Transverse colon (tissue), 4 donors: ENCODE data around the gene PRKCSH. TPM values are rescaled to one million over a fixed set of nuclear protein-coding genes. Genes with fewer than 3 reads are reported as not detected.
"Not testable (repeated sequence)": the region's sequence is repeated elsewhere in the genome, so short reads cannot be mapped to it uniquely, and the experiment has no call there.

Experiments used
- DNase-seq: peaks from one replicate; pipeline ENCODE4 v3.0.0-alpha.2; 2019
- H3K27ac ChIP-seq, 4 donors: fragments of 200-600 bp; sonication (generic); 2 replicates each; pipeline ENCODE4 v1.5.1; 2016 to 2018; ENCODE audit warnings: inconsistent platforms in 4 of 4
- H3K27me3 ChIP-seq: fragments of 200-600 bp; sonication (generic); 2 replicates; pipeline ENCODE4 v1.5.1; 2017; ENCODE audit warnings: inconsistent platforms
- H3K36me3 ChIP-seq, 4 donors: fragments of 200-600 bp; sonication (generic); 2 replicates each; pipeline ENCODE4 v1.5.1; 2017 to 2019; ENCODE audit warnings: inconsistent platforms in 4 of 4
- H3K4me1 ChIP-seq, 4 donors: fragments of 200-600 bp; sonication (generic); 2 replicates each; pipeline ENCODE4 v1.5.1; 2017 to 2020; ENCODE audit warnings: inconsistent platforms in 4 of 4
- H3K4me3 ChIP-seq, 4 donors: fragments of 200-600 bp; sonication (generic); 1 replicate in 1 of 4; 2 replicates in 3 of 4; pipeline versions ENCODE4 v1.5.1 to v1.6.1; 2017 to 2019; ENCODE audit warnings: inconsistent platforms in 4 of 4
- H3K9me3 ChIP-seq, 2 donors: fragments of 200-600 bp; sonication (generic); 2 replicates each; pipeline ENCODE4 v1.5.1; 2017 to 2019; ENCODE audit warnings: inconsistent platforms in 2 of 2
- EP300 ChIP-seq: sonication (generic); formaldehyde crosslinking; IDR thresholded peaks from one replicate; pipeline ENCODE4 v1.6.1; 2017; ENCODE audit warnings: antibody characterized with exemption, low read depth
- POLR2A ChIP-seq: fragments of 450-650 bp; IDR thresholded peaks from one replicate; pipeline ENCODE4 v1.6.1; 2016; ENCODE audit warnings: antibody characterized with exemption, mild to moderate bottlenecking, moderate library complexity
- POLR2AphosphoS5 ChIP-seq, 3 donors: sonication (generic); formaldehyde crosslinking; IDR thresholded peaks; one replicate each; pipeline ENCODE4 v1.6.1; 2016; ENCODE audit warnings: antibody characterized with exemption in 3 of 3
- WGBS, 2 donors: methylation state at CpG; one replicate each; pipeline ENCODE4 v1.1.5; 2018; ENCODE audit warnings: low coverage in 1 of 2; 5-methylcytosine and 5-hydroxymethylcytosine counted together
- in situ Hi-C, 4 donors: fragments of 200-750 bp; cut with MboI; loops; one replicate each; pipeline versions ENCODE4 v1.15.0 to v1.15.1; 2017; ENCODE audit warnings: low sequenced_read_pairs in 3 of 4, low pct_ligation_motif_present in 1 of 4, low pct_unique_long_range_greater_than_20kb in 1 of 4
- intact Hi-C: fragments of 100-400 bp; cut with DNase I; formaldehyde crosslinking; loops from one replicate; pipeline ENCODE4 v1.15.1; 2023; ENCODE audit warnings: low total_unique reads
- total RNA-seq, 4 donors: library from RNA; depleted of rRNA; stranded (reverse); fragments of >200 nt; gene quantifications; one replicate each; pipeline ENCODE4 v1.1.0, GENCODE V29; 2016
- TF ChIP-seq, protein P1 (sequence below), 5 experiments: fragments of 200-600 bp in 3 of 5; fragments of 450-650 bp in 2 of 5; sonication (generic) in 3 of 5; IDR thresholded peaks; 1 replicate in 2 of 5; 2 replicates in 3 of 5; pipeline ENCODE4 v1.5.1; 2016 to 2017; ENCODE audit warnings: antibody characterized with exemption in 5 of 5, inconsistent platforms in 3 of 5, mild to moderate bottlenecking in 2 of 5, moderate library complexity in 1 of 5

The PRKCSH gene
- total RNA-seq, 4 donors from 2014 or later, result 119 to 195 (median 183) TPM

DNA sequence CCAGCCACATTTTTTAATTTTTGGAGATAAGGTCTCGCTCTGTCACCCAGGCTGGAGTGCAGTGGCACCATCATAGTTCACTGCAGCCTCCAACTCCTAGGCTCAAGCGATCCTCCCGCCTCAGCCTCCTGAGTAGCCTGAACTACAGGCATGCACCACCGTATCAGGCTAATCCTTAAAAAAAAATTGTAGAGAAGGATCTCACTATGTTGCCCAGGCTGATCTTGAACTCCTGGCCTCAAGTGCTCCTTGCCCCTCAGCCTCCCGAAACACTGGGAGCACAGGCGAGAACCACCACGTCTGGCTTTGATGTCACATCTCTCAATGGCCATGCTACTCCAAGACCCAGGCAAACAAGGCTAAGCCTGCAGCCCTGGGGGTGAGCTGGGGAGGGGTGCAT is 21.2 kb downstream of the PRKCSH start:
- DNase-seq, result no peak
- intact Hi-C loops, result no loop called here
- no peak for TF ChIP-seq EP300
- TF ChIP-seq POLR2AphosphoS5 (IDR thresholded peaks at IDR 0.05), result no peak
- TF ChIP-seq, protein P1, sequence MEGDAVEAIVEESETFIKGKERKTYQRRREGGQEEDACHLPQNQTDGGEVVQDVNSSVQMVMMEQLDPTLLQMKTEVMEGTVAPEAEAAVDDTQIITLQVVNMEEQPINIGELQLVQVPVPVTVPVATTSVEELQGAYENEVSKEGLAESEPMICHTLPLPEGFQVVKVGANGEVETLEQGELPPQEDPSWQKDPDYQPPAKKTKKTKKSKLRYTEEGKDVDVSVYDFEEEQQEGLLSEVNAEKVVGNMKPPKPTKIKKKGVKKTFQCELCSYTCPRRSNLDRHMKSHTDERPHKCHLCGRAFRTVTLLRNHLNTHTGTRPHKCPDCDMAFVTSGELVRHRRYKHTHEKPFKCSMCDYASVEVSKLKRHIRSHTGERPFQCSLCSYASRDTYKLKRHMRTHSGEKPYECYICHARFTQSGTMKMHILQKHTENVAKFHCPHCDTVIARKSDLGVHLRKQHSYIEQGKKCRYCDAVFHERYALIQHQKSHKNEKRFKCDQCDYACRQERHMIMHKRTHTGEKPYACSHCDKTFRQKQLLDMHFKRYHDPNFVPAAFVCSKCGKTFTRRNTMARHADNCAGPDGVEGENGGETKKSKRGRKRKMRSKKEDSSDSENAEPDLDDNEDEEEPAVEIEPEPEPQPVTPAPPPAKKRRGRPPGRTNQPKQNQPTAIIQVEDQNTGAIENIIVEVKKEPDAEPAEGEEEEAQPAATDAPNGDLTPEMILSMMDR (IDR thresholded peaks at IDR 0.05), result no peak
- no peak for TF ChIP-seq POLR2A
- Histone ChIP-seq H3K4me1 (peaks cover 0 to 1% (median 0%) of the 10 kb centered on the region in 4 donors), H3K27me3 (peaks cover 38% of the 10 kb centered on the region), H3K36me3 (no peaks in the 10 kb centered on the region), H3K27ac (no peak overlapping the region), H3K9me3 (no peaks in the 10 kb centered on the region), H3K4me3 (no peak overlapping the region)
- 87% methylated on average over 7 of the region's 7 CpGs; no CpG with 5 or more reads in 1 of the 2 donors for WGBS, 2 donors
- in situ Hi-C loops, result loop anchor here in 1 of 4 donors (25.0 kb wide), 1 partner anchor 169 kb away; the partner anchor contains the start of gene TSPAN16

DNA sequence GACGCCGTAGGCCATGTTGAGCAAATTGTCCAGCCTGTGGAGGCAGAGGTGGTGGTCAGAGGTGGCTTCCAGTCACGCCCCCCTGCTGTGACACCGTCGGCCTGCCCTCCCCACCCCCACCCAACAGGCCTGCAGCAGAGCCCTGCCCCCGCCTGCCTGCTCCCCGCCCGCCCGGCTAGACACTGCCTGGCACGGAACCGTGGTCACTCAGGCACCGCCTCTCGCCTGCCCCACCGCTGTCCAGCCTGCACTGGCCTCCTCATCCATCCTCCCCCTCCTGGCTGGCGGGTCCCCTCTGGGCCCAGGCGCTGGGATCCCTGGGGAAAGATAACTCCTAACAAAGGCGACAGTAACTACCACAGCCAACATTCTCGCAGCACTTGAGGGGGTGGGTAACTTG is 21.7 kb downstream of the PRKCSH start:
- no peaks in the 10 kb centered on the region for H3K4me1 ChIP-seq
- H3K4me3 ChIP-seq, result no peak overlapping the region
- in situ Hi-C loops (loop anchor here in 1 of 4 donors (25.0 kb wide), 1 partner anchor 170 kb away; the partner anchor contains the start of gene TSPAN16), intact Hi-C loops (no loop called here)
- TF ChIP-seq, protein P1 (IDR thresholded peaks at IDR 0.05), result no peak
- TF ChIP-seq EP300, result no peak
- TF ChIP-seq POLR2AphosphoS5 (IDR thresholded peaks at IDR 0.05), result no peak
- no peak for TF ChIP-seq POLR2A
- H3K27ac ChIP-seq, result no peak overlapping the region
- no peak for DNase-seq
- no peaks in the 10 kb centered on the region for H3K9me3 ChIP-seq
- H3K36me3 ChIP-seq, result no peaks in the 10 kb centered on the region
- 44% methylated on average over 4 of the region's 18 CpGs; no CpG with 5 or more reads in 1 of the 2 donors for WGBS, 2 donors
- H3K27me3 ChIP-seq, result peaks cover 38% of the 10 kb centered on the region

DNA sequence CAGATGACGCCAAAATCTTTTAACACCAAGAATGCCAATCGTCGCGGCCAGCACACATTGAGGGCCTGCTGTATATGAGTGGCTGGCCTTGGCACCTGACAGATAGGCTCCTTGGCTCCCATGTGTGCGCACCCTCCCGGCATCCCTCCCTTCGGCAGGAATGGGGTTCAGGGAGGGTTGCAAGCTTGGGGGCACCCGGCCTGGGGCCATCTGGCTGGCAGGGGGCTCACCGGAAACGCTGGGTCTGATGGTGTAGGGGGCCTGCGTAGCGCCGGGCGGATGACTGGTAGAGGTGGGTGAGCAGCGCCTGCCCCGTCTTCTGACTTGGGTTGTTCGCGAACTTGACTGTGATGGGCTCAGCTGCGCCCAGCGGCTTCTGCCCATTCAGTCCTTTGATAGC is 22.4 kb downstream of the PRKCSH start:
- Histone ChIP-seq H3K27me3 (peaks cover 36% of the 10 kb centered on the region), H3K4me1 (no peaks in the 10 kb centered on the region), H3K9me3 (no peaks in the 10 kb centered on the region), H3K4me3 (no peak overlapping the region), H3K27ac (no peak overlapping the region), H3K36me3 (no peaks in the 10 kb centered on the region)
- intact Hi-C loops, result no loop called here
- in situ Hi-C loops, result loop anchor here in 1 of 4 donors (25.0 kb wide), 1 partner anchor 171 kb away; the partner anchor contains the start of gene TSPAN16
- TF ChIP-seq POLR2A, result no peak
- TF ChIP-seq POLR2AphosphoS5 (IDR thresholded peaks at IDR 0.05), result no peak
- DNase-seq, result no peak
- 84% methylated on average over 20 of the region's 20 CpGs; no CpG with 5 or more reads in 1 of the 2 donors for WGBS, 2 donors

DNA sequence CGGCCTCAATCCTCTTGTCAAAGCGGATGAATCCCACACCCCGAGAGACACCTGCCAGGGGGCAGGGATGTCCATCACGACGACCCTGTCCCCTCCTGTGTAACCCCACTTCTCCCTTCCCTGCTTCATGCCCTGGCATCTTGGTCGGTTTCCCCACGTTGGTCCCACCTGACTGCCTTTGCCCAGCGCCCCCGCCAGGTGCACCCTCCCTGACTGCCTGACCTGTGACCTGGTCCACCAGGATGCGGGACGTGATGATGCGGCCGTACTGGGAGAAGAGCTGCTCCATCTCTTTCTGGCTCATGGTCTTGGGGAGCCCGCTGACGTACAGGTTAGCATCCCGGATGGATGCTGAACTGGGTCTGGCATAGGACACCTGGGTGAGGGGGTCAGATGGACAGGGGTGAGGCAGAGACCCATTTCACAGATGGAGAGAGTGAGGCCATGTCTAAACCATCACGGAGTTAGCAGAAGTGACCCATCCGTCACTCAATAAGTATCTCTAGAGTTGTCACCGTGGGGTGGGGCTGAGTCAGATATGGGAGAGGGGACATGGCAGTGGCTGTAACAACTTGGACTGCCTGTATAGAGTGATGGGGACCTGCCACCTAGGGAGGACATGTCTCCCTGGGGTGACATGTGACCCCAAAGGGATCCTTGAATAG is 22.9 kb downstream of the PRKCSH start:
- 83 to 100% methylated on average over 1 to 19 of the region's 19 CpGs for WGBS, 2 donors
- Histone ChIP-seq H3K9me3 (no peaks in the 10 kb centered on the region), H3K4me1 (no peaks in the 10 kb centered on the region), H3K4me3 (no peak overlapping the region), H3K27ac (no peak overlapping the region), H3K36me3 (no peaks in the 10 kb centered on the region), H3K27me3 (peaks cover 32% of the 10 kb centered on the region)
- no peak for DNase-seq
- in situ Hi-C loops, result loop anchor here in 1 of 4 donors (25.0 kb wide), 1 partner anchor 171 kb away; the partner anchor contains the start of gene TSPAN16
- intact Hi-C loops, result no loop called here
- no peak for TF ChIP-seq POLR2AphosphoS5 (IDR thresholded peaks at IDR 0.05)
- TF ChIP-seq EP300, result no peak
- no peak for TF ChIP-seq POLR2A

DNA sequence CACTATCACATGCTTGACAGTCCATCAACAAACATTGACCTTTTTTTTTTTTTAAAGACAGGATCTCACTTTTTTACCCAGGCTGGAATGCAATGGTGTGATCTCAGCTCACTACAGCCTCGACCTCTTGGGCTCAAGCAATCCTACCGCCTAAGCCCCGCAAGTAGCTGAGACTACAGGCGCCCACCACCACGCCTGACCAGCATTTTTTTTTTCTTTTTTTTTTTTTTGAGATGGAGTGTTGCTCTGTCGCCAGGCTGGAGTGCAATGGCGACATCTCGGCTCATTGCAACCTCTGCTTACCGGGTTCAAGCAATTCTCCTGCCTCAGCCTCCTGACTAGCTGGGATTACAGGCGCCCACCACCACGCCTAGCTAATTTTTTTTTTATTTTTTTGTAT is 23.5 kb downstream of the PRKCSH start:
- H3K4me1 ChIP-seq, H3K4me3 ChIP-seq, H3K27ac ChIP-seq, intact Hi-C loops, H3K36me3 ChIP-seq, DNase-seq, H3K9me3 ChIP-seq: not testable (repeated sequence)
- 80 to 81% methylated on average over 11 of the region's 11 CpGs for WGBS, 2 donors
- in situ Hi-C loops, result loop anchor here in 1 of 4 donors (25.0 kb wide), 1 partner anchor 172 kb away; the partner anchor contains the start of gene TSPAN16
- H3K27me3 ChIP-seq, result peaks cover 32% of the 10 kb centered on the region
